Measurements from ENCODE around the gene IGFBP3. TPM values are rescaled to one million over a fixed set of nuclear protein-coding genes. Genes with fewer than 3 reads are reported as not detected.

IGFBP3 gene
- total and polyA plus RNA-seq, 2 of the 13 experiments (the other 11 are each of a cell fraction or from before 2014, with no cell fraction given), result 57.5 TPM; not detected in 1

- TF ChIP-seq ZNF280D (CRISPR knock-in tag; IDR thresholded peaks at IDR 0.05) (0 out of 2 replicates have a peak, but pooled peaks have one; percentile 37), MAFK (conservative IDR thresholded peaks at IDR 0.05 in 1 of 2, IDR thresholded peaks at IDR 0.05 in 1 of 2; ENCODE audit: low read length in 2 of 2) (no peak), SOX5 (CRISPR knock-in tag; IDR thresholded peaks at IDR 0.05; ENCODE audit: borderline replicate concordance) (peak; percentile 71), ZNF362 (CRISPR knock-in tag; IDR thresholded peaks at IDR 0.05; ENCODE audit: borderline replicate concordance) (no peak), ZNF782 (CRISPR knock-in tag; IDR thresholded peaks at IDR 0.05; ENCODE audit: borderline replicate concordance) (0 out of 2 replicates have a peak, but pooled peaks have one; percentile 32), PRMT3 (CRISPR knock-in tag; IDR thresholded peaks at IDR 0.05; ENCODE audit: borderline replicate concordance, low read depth) (no peak), ATF3 (CRISPR knock-in tag; IDR thresholded peaks at IDR 0.05) (no peak), ZFP90 (CRISPR knock-in tag; IDR thresholded peaks at IDR 0.05; ENCODE audit: borderline replicate concordance) (no peak), BORCS8-MEF2B (CRISPR knock-in tag; IDR thresholded peaks at IDR 0.05) (no peak), ZNF772 (CRISPR knock-in tag; IDR thresholded peaks at IDR 0.05) (no peak), EED (CRISPR knock-in tag; IDR thresholded peaks at IDR 0.05) (no peak), HNRNPH1 (optimal IDR thresholded peaks at IDR 0.05; ENCODE audit: low read depth, low read length) (no peak), NFRKB (IDR thresholded peaks at IDR 0.05) (no peak), ZNF878 (CRISPR knock-in tag; IDR thresholded peaks at IDR 0.05) (peak; percentile 69; the same call in 1 of the 2 replicates), ZNF761 (CRISPR knock-in tag; conservative IDR thresholded peaks at IDR 0.05) (no peak), ZNF644 (CRISPR knock-in tag; IDR thresholded peaks at IDR 0.05; ENCODE audit: low read depth) (no peak), TMF1 (CRISPR knock-in tag; IDR thresholded peaks at IDR 0.05; ENCODE audit: low read depth) (no peak), ZNF430 (CRISPR knock-in tag; IDR thresholded peaks at IDR 0.05) (no peak), ZNF790 (CRISPR knock-in tag; IDR thresholded peaks at IDR 0.05; ENCODE audit: borderline replicate concordance) (no peak), PAX8 (CRISPR knock-in tag; IDR thresholded peaks at IDR 0.05; ENCODE audit: borderline replicate concordance) (no peak)
- TF ChIP-seq, protein P1, sequence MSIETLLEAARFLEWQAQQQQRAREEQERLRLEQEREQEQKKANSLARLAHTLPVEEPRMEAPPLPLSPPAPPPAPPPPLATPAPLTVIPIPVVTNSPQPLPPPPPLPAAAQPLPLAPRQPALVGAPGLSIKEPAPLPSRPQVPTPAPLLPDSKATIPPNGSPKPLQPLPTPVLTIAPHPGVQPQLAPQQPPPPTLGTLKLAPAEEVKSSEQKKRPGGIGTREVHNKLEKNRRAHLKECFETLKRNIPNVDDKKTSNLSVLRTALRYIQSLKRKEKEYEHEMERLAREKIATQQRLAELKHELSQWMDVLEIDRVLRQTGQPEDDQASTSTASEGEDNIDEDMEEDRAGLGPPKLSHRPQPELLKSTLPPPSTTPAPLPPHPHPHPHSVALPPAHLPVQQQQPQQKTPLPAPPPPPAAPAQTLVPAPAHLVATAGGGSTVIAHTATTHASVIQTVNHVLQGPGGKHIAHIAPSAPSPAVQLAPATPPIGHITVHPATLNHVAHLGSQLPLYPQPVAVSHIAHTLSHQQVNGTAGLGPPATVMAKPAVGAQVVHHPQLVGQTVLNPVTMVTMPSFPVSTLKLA (IDR thresholded peaks at IDR 0.05), result peak; percentile 7; the same call in 1 of the 2 replicates
- TF ChIP-seq, protein P2, sequence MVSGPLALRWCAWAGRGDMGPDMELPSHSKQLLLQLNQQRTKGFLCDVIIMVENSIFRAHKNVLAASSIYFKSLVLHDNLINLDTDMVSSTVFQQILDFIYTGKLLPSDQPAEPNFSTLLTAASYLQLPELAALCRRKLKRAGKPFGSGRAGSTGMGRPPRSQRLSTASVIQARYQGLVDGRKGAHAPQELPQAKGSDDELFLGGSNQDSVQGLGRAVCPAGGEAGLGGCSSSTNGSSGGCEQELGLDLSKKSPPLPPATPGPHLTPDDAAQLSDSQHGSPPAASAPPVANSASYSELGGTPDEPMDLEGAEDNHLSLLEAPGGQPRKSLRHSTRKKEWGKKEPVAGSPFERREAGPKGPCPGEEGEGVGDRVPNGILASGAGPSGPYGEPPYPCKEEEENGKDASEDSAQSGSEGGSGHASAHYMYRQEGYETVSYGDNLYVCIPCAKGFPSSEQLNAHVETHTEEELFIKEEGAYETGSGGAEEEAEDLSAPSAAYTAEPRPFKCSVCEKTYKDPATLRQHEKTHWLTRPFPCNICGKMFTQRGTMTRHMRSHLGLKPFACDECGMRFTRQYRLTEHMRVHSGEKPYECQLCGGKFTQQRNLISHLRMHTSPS (CRISPR knock-in tag; IDR thresholded peaks at IDR 0.05; ENCODE audit: low read depth), result 0 out of 2 replicates have a peak, but pooled peaks have one; percentile 22
Measured at GRCh38 chr7:45865594-45866410, 55.3 kb downstream of the IGFBP3 start (continued).

All from HepG2 (cell line).